ENCODE results near the gene DPP6.

GRCh38 chr7:154505362-154505761 is 453.2 kb downstream of the DPP6 start:
- TF ChIP-seq CTCF (IDR thresholded peaks at IDR 0.05 in 4 of 5, conservative IDR thresholded peaks at IDR 0.05 in 1 of 5) (no peak), POLR2A (IDR thresholded peaks at IDR 0.05) (no peak)
